Germinal center (tissue), 1 donor: ENCODE measurements around the gene POMT2.

Source experiments
- DNase-seq: peaks from one replicate; pipeline ENCODE4 v3.0.0; 2012; ENCODE audit warnings: mixed read lengths, low spot score

The POMT2 gene

GRCh38 chr14:77265561-77266335 is 54.9 kb downstream of the POMT2 start:
- DNase-seq = no peak

DNA sequence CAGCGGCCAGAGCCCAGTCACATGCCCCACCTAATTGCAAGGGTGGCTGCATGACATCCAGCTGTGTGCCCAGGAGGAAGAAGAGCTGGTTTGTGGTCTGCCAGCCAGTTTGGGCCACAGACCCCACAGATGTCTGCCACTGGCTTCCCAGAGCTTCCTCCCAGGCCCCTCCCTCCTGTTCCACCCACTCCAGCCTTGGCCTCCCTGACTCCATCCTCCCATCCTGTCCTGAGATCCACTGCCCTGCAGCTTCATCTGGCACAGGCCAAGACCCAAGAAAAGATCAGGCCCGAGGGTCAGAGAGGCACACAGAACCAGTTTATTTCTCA is 55.5 kb downstream of the POMT2 start:
- DNase-seq = no peak

DNA sequence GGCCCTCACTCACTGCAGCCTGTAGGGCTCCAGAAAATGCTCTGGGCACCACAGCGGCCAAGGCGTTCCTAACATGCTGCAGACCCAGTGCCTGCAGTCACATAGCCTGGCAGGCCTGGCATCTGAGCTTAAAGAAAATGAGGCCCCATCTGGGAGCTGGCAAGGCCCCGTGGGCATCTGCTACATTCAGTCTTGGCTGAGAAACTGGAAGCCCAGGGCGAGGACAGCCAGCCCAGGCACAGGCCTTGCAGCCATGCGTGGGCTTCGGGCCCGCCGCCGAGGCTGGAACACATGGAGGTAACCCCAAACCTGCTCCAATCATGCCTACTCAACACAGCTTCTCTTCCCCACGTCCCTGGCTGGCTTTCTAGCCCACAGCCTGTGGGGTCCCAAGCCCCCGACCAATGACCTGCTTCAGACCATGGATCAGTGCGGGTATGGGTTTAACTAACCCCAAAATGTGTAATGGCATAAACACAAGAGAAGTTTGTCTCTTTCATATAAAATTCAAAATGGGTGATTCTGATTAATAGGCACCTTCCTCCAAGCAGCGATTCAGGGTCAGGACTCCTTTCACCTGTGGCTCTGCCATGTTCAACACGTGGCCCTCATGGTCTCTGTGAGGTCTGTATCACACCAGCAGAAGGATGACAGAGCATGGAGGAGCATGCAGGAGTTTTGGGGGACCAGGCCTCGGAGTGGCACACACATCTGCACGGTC is 56.1 kb downstream of the POMT2 start:
- DNase-seq = no peak

DNA sequence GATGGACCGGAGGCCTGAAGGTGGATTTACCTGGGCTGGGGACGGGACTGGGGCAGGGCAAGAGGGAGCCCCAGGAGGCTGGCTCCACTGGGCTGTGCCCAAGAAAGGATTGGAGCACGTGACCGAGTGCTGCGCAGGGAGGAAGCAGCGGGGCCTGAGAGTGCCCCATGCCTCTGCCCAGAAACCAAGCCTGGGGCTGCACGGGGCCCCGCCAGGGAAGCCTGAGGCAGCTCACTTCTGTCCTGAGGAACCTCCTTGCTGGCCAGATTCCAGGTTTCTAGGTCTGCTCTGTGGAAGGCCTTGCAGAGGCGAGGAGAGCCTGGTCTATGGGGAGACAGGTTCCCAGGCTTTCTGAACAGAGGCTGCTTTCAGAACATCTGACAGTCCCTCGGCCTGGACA is 60.1 kb downstream of the POMT2 start:
- no peak for DNase-seq

DNA sequence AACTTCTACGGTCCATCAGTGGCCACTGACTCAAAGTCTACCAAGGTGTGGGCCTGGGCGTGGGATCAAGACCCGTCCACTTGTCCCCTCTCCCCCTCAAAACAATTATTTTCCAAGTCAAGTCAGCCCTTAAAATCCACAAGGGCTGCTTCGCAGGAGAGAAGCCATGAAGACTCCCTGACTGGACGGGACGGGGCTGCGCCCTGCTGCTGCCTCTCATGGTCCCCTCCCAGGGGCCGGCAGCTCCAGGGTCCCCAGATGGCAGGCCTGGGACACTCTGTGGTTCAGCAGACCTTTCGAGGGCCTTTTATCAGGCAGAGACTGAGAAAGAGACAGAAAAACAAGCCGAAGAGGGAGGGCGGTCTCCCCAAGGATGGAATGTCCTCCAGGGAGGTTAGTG is 60.5 kb downstream of the POMT2 start:
- no peak for DNase-seq

DNA sequence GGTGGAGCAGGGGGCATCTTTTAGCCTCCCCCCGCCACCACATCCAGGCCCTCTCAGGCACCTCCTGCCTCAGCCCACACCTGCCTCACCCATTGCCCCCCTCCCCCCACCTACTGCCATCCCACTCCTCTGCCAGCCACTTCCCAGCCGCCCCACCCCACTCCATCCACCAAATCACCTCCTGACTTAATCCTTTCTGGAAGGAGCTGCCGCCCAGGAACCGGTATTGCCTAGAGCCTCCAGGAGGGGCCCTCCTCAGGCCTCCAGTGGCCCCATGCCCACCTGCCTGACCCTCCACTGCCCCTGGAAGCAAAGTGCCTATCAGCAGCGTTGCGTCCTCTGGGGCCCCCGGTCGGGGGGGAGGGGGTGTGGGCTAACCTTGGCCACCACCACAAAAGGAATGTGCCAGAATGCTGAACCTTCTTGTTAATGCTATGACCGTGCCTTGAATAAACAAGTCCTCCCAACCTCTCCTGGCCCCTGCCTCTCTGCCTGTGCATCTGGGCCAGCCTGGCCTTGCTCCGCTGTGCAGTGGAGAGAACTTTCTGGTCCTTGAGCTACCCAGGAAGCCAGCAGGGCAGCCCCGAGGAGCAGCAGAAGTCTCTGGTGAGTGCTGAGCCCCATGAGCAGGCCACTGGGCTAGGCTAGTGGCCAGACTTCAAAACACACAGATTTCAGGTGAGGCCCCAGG is 61.5 kb downstream of the POMT2 start:
- DNase-seq = no peak

- DNase-seq = no peak
Observed at GRCh38 chr14:77258566-77258965, 62.1 kb downstream of the POMT2 start.

GRCh38 chr14:77257700-77258099 is 63.0 kb downstream of the POMT2 start:
- no peak for DNase-seq

DNA sequence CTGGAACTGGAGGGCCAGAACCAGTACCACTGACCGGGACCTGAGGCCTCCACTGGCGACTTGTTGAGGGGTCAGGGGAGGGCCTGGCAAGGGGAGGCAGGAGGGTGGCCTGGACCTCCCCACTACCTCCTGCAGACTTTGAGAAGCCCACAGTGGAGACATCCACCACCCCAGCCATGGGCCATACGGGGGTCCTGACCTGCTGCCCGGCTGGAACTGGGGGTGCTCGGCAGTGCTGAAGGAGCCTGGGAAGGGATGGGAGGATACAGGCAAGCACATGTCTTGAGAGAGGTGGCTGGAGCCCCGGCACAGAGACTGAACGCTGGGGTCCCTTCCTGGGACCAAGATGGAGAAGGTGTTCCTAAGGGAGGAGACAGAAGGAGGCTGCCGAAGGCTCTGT is 64.0 kb downstream of the POMT2 start:
- no peak for DNase-seq

DNA sequence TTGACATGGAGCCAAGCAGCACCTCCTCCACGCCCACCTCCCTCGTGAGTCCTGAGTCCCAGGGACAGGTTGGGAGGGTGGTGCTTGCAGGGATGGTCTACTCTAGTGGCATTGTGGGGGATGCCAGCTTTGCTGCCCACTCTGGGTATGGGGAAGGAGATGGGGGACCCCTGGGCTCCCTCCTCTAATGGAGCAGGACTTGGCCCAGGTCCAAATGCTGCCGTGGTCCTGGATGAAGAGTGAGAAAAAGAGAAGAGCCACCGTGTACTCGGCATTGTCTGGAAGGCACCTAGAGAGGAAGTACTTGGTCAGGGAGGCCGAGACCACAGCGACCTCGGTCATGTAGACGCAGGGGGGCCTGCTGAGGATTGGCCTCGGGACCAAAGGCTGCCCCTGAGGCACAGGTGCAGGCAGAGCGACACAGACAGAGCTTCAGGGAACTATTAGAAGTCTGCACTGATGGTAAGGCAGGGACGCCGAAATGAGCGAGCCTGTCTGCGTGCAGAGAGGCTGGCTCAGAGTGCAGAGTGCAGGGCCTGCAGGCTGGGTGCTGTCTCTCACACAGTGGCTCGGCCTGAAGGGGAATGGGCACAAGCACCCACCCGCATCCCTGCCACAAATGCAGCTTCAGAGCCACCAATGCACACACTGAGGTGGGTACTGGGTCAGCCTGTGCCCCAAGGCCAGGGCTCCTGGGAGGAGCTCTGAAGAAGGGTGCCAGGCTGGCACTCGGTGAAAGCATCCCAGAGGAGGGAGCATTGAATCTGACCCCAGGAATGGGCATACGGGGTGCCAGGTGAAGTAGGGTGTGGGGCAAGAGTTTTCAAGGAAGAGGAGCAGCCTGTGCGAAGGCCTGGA is 67.1 kb downstream of the POMT2 start:
- no peak for DNase-seq

- no peak for DNase-seq
Observed at GRCh38 chr14:77251870-77252269, 68.8 kb downstream of the POMT2 start.

- no peak for DNase-seq
Observed at GRCh38 chr14:77250927-77251326, 69.8 kb downstream of the POMT2 start.

GRCh38 chr14:77249286-77249685 is 71.4 kb downstream of the POMT2 start:
- DNase-seq = no peak

DNA sequence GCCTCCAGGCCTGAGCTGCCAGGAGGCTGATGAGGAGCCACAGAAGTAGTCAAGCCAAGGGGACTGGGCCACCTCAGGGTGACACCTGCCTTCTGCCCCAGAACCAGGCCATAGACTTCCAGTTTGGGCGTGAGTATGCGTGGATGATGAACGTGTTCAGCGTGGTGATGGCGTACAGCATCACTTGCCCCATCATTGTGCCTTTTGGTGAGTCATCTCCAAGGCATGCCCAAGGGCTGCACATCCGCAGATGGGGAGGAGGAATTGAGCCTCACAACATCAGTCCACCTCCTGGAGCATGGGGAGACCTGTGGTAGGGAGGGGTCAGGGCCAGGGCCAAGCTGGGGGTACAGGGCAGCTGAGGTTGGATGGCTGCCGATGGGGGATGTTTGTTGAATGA is 72.0 kb downstream of the POMT2 start:
- no peak for DNase-seq

DNA sequence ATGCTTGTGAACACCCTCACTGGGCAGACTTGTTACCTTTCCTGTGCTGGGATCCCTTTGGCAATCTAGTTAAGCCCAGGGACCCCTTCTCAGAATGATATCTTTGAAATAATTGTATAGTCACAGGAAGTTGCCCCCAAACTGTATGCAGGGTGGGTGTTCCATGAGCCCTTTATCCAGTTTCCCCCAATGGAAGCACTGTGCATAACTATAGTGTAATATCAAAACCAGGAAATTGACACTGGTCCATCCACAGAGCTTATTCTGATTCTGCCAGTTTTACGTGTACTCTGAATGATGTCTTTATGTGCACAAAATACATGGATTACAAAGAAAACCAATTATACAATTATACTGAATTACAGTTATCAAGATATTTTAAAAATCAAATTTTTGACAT is 73.9 kb downstream of the POMT2 start:
- no peak for DNase-seq

DNA sequence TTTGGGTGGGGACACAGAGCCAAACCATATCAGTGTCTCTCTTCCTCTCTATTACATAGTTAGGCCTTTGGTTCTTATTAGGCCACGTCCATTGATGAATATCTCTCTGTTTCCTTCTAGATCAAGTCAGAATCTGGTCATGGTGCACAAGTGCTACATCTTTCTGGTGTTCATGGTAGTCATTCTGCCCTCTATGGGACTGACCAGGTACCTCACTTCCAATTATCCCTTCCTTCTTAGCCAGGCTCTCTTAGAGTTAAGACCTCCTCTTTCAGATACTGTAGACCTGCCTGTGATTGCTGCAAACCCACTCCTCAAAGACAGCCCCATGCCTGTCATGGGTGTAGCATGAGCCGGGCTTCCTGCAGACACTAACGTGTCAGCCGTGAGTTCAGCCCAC is 74.9 kb downstream of the POMT2 start:
- DNase-seq = no peak

DNA sequence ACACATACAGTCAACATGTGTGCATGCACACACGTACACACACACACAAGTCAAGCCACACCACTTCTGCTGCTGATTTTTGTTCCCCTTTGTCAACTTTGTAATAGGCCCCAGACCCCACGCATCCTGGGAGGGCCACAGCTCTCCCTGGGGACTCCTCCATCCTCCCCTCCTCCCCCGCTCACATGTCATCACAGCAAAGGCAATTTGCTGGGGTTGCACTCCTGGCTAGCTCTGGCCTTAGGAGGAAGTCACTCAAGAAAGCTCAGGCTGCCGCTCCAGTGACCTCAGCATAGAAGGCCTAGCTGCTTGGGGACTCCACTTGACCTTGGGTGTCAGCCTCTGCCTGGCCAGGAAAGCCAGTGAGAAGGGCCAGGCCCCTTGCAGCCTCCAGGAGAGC is 76.8 kb downstream of the POMT2 start:
- peak; percentile 78 for DNase-seq

- DNase-seq = peak; percentile 31
Observed at GRCh38 chr14:77242752-77243151, 77.9 kb downstream of the POMT2 start.

DNA sequence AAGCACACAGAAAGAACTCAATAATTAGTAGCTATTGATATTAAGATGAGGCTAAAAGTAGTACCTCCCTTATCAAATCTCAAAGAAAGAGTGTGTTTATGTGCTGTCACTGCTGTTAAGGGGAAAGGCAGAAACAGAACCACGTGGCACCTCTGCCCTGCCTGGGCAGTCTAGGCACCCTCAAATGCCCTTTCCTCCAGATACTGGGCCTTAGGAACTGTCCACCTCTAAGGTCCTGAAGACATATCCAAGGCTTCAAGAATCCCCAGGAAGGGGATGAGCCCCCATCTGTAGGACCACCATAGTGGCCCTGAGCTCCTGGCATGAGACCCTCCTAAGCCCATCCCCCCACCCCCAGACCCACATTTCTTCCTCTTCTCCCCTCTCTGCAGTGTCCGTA is 78.7 kb downstream of the POMT2 start:
- DNase-seq = no peak

GRCh38 chr14:77240336-77240915 is 80.3 kb downstream of the POMT2 start:
- DNase-seq = no peak

DNA sequence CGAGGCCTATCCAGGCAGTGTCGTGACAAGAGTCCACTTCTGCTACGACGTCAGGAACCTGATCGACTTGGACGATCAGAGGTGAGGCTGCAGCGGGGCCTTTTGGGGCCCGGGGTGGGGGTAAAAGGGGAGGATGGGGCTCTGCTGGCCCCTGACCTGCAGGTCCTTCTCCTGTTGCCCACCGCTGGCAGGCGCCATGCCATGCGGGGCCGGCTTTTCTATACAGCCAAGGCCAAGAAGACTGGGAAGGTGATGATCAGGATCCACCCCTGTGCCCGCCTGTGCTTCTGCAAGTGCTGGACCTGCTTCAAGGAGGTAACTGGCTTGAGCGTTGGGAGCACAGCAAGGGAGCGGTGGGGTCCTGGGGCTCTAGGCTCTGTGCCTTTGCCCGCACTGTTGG is 81.3 kb downstream of the POMT2 start:
- DNase-seq = no peak

DNA sequence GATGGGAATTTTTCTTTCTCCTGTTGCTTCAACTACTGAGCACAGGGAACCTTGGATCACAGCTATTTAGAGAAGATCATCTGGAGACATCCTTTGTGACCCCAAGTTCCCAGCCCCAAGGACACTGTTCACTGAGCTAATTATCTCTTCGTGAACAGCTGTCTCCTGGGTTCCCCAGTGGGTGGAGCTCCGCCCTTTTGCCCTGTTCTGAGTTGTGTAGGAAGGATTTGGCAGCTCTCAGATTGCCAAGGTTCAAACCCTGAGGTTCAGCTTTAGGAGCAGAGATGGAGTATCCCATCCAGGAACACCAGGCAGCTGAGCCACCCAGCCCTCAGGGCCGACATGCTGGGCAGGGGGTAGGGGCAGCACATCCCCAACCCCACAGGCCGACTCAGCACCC is 81.7 kb downstream of the POMT2 start:
- DNase-seq = no peak
